ENCODE data around the gene LRRN1.
"Not testable (repeated sequence)": the region's sequence is repeated elsewhere in the genome, so short reads cannot be mapped to it uniquely, and the experiment has no call there.

GRCh38 chr3:3828417-3828816 lies 29.2 kb downstream of the LRRN1 start:
- TF ChIP-seq CTCF (IDR thresholded peaks at IDR 0.05); POLR2AphosphoS5 (IDR thresholded peaks at IDR 0.05; ENCODE audit: low read depth, low read length); TCF7L2 (IDR thresholded peaks at IDR 0.05; ENCODE audit: low read depth, low read length); SIN3A (IDR thresholded peaks at IDR 0.05; ENCODE audit: borderline replicate concordance, insufficient read depth, low read depth, low read length); REST (IDR thresholded peaks at IDR 0.05; ENCODE audit: insufficient read depth in 1 of 2, low read depth in 2 of 2, low read length in 1 of 2): not testable (repeated sequence)

All from Panc1 (cell line).